Psoas muscle (tissue), 8 donors: ENCODE data around the gene AIDA. TPM values are rescaled to one million over a fixed set of nuclear protein-coding genes. Genes with fewer than 3 reads are reported as not detected.

Experiments
- ATAC-seq, 4 donors: fragments of 200-7000 bp; cut with Tn5 transposase; one replicate each; pipeline ENCODE4 v1.9.1; 2020; ENCODE audit warnings: moderate library complexity in 3 of 4, mild to moderate bottlenecking in 2 of 4
- DNase-seq, 2 donors: peaks; one replicate each; pipeline ENCODE4 v3.0.0-alpha.2; 2020
- H3K27ac ChIP-seq: fragments of 200-600 bp; one replicate; pipeline ENCODE4 v1.8.0; 2022
- H3K27me3 ChIP-seq, 3 donors: fragments of 200-600 bp in 1 of 3; one replicate each; pipeline versions ENCODE4 v1.6.1 to v1.8.0; 2013 to 2022; ENCODE audit warnings: low read length in 2 of 3, mild to moderate bottlenecking in 2 of 3, moderate library complexity in 1 of 3; ENCODE audit not compliant: insufficient read depth in 3 of 3
- H3K36me3 ChIP-seq, 2 donors: fragments of 200-600 bp in 1 of 2; one replicate each; pipeline versions ENCODE4 v1.6.1 to v1.8.0; 2013 to 2022; ENCODE audit warnings: low read depth in 1 of 2, mild to moderate bottlenecking in 1 of 2, moderate library complexity in 1 of 2; ENCODE audit not compliant: insufficient read depth in 1 of 2
- H3K4me1 ChIP-seq: fragments of 200-600 bp; one replicate; pipeline ENCODE4 v1.8.0; 2022
- H3K4me3 ChIP-seq: fragments of 200-600 bp; one replicate; pipeline ENCODE4 v1.8.0; 2022; ENCODE audit warnings: mild to moderate bottlenecking
- H3K9me3 ChIP-seq: fragments of 200-600 bp; one replicate; pipeline ENCODE4 v1.8.0; 2022
- WGBS, 3 donors: extraction: QIAGEN DNeasy Blood & Tissue Kit; methylation state at CpG; one replicate each; pipeline versions ENCODE4 v1.1.6 to v1.1.7; 2013; 5-methylcytosine and 5-hydroxymethylcytosine counted together
- intact Hi-C, 2 donors: fragments of 100-400 bp; cut with DNase I; formaldehyde crosslinking; loops; one replicate each; pipeline versions ENCODE4 v1.11.0 to v1.14.2; 2022
- polyA plus RNA-seq, 3 donors: library from polyadenylated mRNA; stranded (reverse); fragments of 200-250 nt; gene quantifications; one replicate each; pipeline ENCODE4 v1.2.3, GENCODE V29; 2013
- total RNA-seq, 4 donors: library from RNA; stranded (reverse); fragmentation: NEBNext Ultra II Directional in 2 of 4; extraction: Animal tissue kit (Norgen Biotek cat#: 25700) in 2 of 4; gene quantifications; one replicate each; pipeline versions ENCODE4 v1.2.1 to v1.2.4, GENCODE V29; 2021 to 2023
- TF ChIP-seq, protein P1 (sequence below): fragments of 200-600 bp; IDR thresholded peaks from one replicate; pipeline ENCODE4 v1.8.0; 2022; ENCODE audit warnings: antibody characterized with exemption
- donor health status: healthy with polysubstance abuse.
- donor health status: DM: no; HTN: no; CAD: no; lungs with moderate emphysema.
- donor health status: Bipolar disorder and iron deficiency.
- donor health status: healthy.
- donor health status: DM: yes; HTN: yes; CAD: no.
- donor health status: DM: no; HTN: no; CAD: no.
- donor health status: DM: no; HTN: no; CAD: no.
- donor health status: DM: yes; HTN: yes; CAD: no.

The AIDA gene
- total and polyA plus RNA-seq, 7 donors, result 17.8 to 57.9 (median 37.8) TPM

DNA sequence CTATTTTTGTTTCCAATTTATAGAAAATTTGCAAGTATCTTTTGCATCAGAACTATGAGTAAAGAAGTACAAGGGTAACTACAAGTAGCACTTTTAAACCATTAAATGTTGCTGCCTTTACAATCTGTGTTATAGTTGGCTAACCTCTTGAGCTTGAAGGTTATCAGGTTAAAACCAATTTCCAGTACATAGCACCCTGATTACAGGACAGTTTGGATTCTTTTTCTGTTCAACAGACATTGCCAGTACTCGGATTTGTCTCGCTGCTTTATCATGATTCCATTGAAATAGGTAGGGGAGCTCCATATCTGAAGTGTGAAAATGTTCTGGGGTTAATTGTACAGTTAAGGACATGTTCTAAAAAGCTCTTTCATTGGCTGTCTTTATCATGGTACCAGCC is 54.4 kb downstream of the AIDA start:
- intact Hi-C loops, result loop anchor here in 1 of 2 donors (5.0 kb wide), 1 partner anchor 64 kb away; no protein-coding TSS in a partner anchor
- Histone ChIP-seq H3K9me3 (no peaks in the 10 kb centered on the region), H3K36me3 (peaks cover 27 to 100% of the 10 kb centered on the region in 2 donors), H3K4me3 (no peak overlapping the region), H3K4me1 (no peaks in the 10 kb centered on the region), H3K27me3 (no peaks in the 10 kb centered on the region), H3K27ac (no peak overlapping the region)
- WGBS, 3 donors, result 81 to 94% (median 84%) methylated on average over 2 of the region's 2 CpGs
- DNase-seq (no peak), ATAC-seq (no peak)
- TF ChIP-seq, protein P1, sequence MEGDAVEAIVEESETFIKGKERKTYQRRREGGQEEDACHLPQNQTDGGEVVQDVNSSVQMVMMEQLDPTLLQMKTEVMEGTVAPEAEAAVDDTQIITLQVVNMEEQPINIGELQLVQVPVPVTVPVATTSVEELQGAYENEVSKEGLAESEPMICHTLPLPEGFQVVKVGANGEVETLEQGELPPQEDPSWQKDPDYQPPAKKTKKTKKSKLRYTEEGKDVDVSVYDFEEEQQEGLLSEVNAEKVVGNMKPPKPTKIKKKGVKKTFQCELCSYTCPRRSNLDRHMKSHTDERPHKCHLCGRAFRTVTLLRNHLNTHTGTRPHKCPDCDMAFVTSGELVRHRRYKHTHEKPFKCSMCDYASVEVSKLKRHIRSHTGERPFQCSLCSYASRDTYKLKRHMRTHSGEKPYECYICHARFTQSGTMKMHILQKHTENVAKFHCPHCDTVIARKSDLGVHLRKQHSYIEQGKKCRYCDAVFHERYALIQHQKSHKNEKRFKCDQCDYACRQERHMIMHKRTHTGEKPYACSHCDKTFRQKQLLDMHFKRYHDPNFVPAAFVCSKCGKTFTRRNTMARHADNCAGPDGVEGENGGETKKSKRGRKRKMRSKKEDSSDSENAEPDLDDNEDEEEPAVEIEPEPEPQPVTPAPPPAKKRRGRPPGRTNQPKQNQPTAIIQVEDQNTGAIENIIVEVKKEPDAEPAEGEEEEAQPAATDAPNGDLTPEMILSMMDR, result no peak

DNA sequence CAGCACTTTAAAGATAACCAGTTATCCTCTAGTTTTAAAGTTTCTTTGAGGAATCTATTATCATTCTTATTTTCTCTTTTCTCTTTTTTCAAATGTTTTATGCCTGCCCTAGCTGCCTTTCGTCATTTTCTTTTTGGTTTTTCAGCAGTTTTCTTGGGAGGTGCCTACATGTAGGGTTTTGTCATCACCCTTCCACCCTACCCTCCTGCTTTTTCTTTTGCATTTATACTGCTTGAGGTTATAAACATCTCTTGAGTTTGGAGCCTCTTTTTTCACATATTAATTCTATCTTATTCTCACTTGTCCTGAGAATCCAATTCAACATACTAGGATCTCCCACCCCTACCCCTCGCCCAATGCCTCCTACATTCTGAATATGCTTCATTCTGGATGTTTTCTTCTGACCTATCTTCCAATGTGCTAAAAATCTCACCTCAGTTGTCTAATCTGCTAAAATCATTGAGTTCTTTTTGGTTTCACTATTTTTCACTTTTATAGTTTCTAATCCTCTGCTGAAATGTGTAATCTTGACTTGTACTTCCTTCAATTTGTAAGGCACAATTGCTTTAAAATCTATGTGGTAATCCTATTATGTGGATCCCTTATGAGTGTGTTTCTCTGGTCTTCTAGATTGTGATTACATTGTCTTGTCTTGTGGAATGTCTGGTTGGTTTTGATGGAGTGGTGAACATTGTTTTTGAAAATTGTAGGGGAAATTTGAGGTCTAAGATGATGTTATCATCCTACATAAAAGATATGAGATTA is 55.7 kb downstream of the AIDA start:
- intact Hi-C loops, result loop anchor here in 1 of 2 donors (5.0 kb wide), 1 partner anchor 66 kb away; no protein-coding TSS in a partner anchor
- DNase-seq (no peak), ATAC-seq (no peak)
- H3K4me3 ChIP-seq, result no peak overlapping the region
- 96 to 97% (median 96%) methylated on average over 2 of the region's 2 CpGs for whole genome bisulfite sequencing, 3 donors
- H3K27me3 ChIP-seq, result no peaks in the 10 kb centered on the region
- TF ChIP-seq, protein P1, result no peak
- no peak overlapping the region for H3K27ac ChIP-seq
- peaks cover 21 to 100% of the 10 kb centered on the region in 2 donors for H3K36me3 ChIP-seq
- no peaks in the 10 kb centered on the region for H3K4me1 ChIP-seq
- no peaks in the 10 kb centered on the region for H3K9me3 ChIP-seq

DNA sequence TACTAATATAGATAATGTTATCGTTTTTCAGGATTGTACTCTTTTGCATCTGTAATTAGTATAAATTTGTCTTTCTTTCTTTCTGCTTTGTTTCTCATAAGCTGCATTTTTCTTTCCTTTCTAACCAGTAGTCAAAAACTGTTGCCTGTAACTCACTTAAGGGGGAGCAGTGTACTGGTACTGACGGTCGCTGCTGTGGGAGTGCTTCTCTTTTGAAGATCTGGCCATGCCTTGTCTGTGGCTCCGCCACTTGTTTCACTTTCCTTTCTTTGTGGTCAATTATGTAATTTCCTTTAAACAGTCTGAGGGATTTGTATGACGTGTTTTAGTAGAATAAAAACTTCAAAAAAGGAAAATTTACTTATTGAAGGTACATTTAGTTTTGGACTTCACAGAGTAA is 57.4 kb downstream of the AIDA start:
- Histone ChIP-seq H3K36me3 (peaks cover 19 to 100% of the 10 kb centered on the region in 2 donors), H3K27ac (no peak overlapping the region), H3K27me3 (no peaks in the 10 kb centered on the region), H3K9me3 (no peaks in the 10 kb centered on the region), H3K4me3 (no peak overlapping the region), H3K4me1 (no peaks in the 10 kb centered on the region)
- TF ChIP-seq, protein P1, result no peak
- WGBS, 3 donors, result 62 to 71% (median 63%) methylated on average over 5 of the region's 5 CpGs
- ATAC-seq (no peak), DNase-seq (no peak)
- intact Hi-C loops, result loop anchor here (5.0 kb wide), 2 partner anchors 67 to 72 kb away; no protein-coding TSS in a partner anchor

DNA sequence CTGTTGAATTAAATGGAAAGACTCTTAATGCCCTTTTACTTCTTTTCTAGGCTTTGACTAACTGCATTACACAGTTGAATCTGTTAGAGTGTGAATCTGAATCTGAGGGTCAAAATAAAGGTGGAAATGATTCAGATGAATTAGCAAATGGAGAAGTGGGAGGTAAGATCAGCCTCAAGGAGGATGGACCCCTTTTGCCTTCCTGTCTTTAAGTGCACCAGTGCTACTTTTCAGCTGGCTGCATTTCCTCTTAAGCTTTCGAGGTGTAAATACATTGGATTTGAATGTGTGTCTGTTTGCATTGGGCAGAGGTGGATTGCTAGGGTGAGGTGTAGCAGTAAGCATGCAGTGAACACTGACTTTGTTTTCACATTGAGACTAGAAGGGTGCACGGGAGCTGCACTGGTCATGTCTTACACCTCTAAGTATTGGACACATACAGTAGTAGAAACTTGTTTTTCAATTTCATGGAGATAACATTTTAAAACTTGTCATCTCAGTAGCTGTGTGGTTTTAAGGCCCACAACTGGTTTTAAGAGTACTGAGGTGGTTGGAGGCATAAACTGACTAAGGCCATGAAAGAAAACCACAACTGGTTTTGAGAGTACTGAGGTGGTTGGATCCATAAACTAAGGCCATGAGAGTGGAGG is 59.0 kb downstream of the AIDA start:
- intact Hi-C loops, result loop anchor here in 1 of 2 donors (5.0 kb wide), 1 partner anchor 74 kb away; no protein-coding TSS in a partner anchor

More for the DNA sequence above, 59.0 kb downstream of the AIDA start:
- H3K27ac ChIP-seq, result no peak overlapping the region
- no peaks in the 10 kb centered on the region for H3K4me1 ChIP-seq
- no peaks in the 10 kb centered on the region for H3K27me3 ChIP-seq
- TF ChIP-seq, protein P1, result no peak
- no peak overlapping the region for H3K4me3 ChIP-seq
- no peaks in the 10 kb centered on the region for H3K9me3 ChIP-seq
- H3K36me3 ChIP-seq, result peaks cover 16 to 100% of the 10 kb centered on the region in 2 donors
- 90 to 91% (median 90%) methylated on average over 2 of the region's 2 CpGs for WGBS, 3 donors
- DNase-seq, result no peak
- ATAC-seq, result no peak
